Stimulated activated naive CD4-positive, alpha-beta T cell (primary cell): ENCODE results near the gene OXTR.
"Not testable (repeated sequence)": the region's sequence is repeated elsewhere in the genome, so short reads cannot be mapped to it uniquely, and the experiment has no call there.

Experiments used
- DNase-seq, 6 experiments: peaks; one replicate each; lab custom pipeline; 2025; lab: John Stamatoyannopoulos, UW

Gene OXTR

GRCh38 chr3:8741581-8742261, 27.7 kb downstream of the OXTR start:
- DNase-seq, result no peak

DNA sequence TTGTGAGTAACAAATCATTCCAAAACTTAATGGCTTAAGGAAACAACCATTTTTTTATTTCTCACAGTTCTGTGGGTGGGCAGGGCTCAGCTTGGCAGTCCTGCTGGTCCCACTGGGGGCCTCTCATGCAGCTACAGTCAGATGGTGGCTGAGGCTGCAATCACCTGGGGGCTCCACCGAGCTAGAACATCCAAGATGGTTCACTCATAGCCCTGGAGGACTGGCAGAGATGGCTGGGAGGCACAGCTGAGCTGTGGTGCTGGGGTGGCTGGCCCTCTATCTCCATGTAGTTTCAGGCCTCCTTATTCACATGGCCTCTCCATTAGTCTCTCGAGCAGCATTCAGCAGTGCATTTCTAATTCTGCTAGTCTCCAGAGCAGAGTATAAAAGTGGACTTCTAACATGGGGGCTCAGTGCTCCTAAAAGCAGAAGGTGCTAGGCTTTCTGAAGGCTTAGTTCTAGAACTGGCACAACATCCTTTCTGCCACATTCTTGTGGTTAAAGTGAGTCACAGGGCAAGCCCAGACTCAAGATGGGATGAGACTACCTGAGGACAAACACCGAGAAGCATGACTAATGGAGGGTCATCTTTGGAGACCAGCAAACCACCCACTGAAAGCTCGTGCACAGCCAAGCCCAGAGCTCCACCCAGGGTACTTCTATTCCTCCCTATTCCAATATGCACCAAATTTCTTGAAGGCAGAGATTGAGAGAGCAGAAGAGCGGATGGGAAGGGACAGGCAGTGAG, 29.5 kb downstream of the OXTR start:
- DNase-seq, result no peak

GRCh38 chr3:8738639-8739038, 30.8 kb downstream of the OXTR start:
- DNase-seq, result no peak

DNA sequence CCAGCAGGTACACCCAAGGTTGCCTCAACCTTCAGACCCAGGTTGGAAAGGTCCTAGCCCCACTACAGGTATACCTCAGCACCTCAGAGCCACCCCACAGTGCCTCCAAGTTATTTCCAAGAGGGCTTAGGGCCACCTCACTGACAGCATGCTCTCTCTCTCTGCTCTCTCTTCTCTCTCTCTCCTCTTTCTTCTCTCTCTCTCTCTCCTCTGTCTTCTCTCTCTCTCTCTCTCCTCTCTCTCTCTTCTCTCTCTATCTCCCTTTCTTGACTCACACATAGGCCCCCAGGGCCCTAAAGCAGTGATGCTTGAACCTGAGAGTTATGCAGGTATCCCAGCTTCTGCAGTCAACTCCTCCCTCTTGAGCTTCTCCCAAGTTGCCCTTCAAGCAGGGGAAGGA, 31.6 kb downstream of the OXTR start:
- no peak for DNase-seq

GRCh38 chr3:8737301-8737700, 32.1 kb downstream of the OXTR start:
- DNase-seq, result no peak

DNA sequence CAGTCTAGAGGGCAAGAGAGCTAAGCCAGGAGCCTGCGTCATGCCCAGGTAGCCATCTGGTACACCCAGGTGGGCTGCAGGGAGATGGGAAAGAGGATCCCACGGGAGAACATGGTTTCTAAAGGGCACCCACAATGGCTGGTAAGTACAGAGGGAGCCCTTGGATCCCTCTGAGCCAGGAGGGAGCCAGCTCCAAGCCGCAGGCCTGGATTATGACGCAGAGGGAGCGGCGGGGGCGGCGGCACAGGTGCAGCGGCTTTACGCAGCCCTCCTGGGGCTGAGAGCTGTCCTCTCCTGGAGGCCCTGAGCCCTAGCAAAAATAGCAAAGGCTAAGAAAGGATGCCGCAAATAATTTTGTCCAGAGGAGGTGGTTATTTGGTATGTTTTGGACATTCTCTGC, 33.0 kb downstream of the OXTR start:
- DNase-seq, result no peak

- DNase-seq, result no peak
These were observed 34.5 kb downstream of the OXTR start for GRCh38 chr3:8734908-8735307.

DNA sequence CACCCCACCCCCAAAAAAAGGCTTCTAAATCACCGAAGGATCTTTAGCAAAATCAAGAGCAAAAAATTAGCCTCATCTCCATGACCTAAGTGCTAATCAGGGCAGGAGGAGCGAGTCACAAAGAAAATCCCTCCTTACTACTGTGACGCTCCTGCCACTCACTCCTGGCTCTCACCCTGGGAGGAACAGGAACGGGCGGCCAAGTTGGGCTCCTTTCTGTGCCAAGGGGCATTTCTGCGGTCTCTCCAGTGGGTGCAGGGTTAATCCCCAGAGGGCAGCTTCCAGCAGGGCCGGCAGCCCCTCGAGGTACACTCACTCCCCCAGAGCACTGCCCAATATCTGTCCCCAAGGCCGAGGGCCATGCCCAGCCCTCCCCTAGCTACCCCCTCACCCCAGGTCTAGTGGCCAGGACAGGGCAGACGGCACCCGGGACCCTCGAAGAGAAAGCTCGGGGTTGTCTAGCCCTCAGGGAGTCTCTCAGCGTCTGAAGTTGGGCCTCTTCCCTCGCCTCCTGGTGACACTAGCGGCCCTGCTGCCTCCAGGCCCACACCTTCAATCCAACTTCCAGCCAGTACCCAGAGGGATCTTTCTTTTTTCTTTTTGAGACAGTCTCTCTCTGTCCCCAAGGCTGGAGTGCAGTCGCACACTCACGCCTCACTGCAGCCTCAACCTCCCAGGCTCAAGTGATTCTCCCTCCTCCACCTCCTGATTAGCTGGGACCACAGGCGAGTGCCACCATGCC, 35.1 kb downstream of the OXTR start:
- DNase-seq, result no peak

GRCh38 chr3:8733332-8734094, 35.9 kb downstream of the OXTR start, which contains the start of gene CAV3:
Gene CAV3, plus strand, starts transcription at chr3:8733802. Its CDS starts 75 bp downstream, at chr3:8733877.
- DNase-seq, result no peak

DNA sequence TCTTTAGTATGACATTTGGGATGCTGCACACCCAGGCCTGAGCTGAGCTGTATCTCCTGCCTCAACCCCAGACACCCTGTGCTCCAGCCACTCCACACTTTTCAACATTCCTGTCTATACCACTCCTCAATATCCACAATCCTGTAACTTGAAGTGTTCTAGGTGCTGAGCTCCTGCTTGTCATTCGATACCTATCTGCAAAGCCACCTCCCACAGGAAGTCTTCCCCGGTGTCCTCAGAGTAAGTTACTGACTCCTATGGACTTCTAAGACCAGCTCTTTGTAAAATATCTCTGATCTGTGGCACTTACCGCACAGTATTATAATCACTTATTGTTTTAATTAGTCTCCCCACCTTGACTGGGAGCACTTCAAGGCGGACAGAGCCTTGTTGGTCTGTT, 37.0 kb downstream of the OXTR start:
- DNase-seq, result no peak

DNA sequence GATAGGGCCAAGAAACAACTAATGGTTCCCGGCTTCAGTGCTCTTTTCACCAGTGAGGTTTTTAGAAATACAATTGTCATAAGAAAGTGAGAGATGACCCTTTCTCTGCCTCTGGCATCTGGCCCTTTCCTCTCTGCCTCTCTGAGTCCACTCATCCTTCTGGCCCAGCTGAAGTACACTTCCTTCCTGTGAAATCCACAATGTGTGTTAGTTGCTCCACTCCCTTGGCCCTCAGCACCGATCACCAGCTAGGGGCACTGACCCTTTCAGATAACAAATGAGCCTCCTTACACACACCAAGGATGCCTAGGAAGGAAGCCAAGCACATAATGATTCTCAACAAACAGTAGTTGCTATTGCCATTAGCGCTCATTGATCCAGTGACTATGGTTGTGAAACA, 38.8 kb downstream of the OXTR start:
- DNase-seq, result no peak

GRCh38 chr3:8729479-8729878, 39.9 kb downstream of the OXTR start:
- DNase-seq, result no peak

GRCh38 chr3:8727605-8728512, 41.6 kb downstream of the OXTR start:
- no peak for DNase-seq

- no peak for DNase-seq
These were observed 45.2 kb downstream of the OXTR start for GRCh38 chr3:8724108-8724752.

- no peak for DNase-seq
These were observed 45.8 kb downstream of the OXTR start for GRCh38 chr3:8723612-8724011.

DNA sequence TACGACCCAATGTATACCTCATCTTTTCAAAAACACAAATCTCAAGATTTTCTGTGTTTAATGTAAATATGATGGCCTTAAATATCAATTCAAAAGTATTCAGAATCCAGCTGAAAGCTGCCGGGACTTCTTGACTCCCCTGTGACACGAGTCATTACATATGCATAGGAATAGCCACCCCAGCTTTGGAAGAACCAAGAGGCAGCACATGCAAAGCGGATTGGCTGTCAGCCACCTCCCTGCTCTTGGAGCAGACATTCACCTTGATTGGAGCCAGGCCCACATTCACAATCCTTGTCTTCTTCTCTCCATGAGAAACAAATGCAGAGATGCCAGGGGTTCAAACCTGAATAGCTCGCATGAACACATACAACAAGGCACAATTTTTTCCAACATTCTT, 46.6 kb downstream of the OXTR start:
- DNase-seq, result no peak

DNA sequence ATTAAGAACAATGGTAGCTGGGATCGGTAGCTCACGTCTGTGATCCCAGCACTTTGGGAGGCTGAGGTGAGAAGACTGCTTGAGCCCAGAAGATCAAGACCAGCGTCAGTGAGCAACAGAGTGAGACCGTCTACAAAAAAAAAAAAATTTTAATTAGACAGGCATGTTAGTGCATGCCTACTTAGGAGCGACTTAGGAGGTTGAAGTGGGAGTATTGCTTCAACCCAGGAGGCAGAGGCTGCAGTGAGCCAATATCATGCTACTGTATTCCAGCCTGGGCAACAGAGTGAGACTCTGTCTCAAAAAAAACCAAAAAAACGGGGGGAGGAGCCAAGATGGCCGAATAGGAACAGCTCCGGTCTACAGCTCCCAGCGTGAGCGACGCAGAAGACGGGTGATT, 53.7 kb downstream of the OXTR start:
- DNase-seq, result not testable (repeated sequence)

- no peak for DNase-seq
These were observed 55.3 kb downstream of the OXTR start for GRCh38 chr3:8713901-8714759.

DNA sequence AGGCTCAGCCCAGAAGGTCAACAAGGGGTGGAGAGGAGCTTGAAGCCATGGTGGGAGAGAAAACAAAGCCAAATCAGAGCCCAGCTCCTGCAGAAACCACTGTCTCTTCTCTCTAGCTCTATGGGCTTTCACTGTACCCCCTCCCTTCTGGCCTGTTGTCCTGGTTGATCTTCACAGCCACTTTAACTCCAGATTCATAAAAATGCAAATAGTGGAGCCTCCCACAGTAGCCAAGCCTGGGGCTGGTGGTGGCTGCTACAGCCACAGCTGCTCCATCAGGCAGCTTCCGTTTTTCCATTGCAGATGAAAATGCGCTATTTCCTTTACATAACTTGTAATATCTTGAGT, 56.5 kb downstream of the OXTR start:
- DNase-seq, result no peak
